ENCODE results near the gene RREB1.

The RREB1 gene

DNA sequence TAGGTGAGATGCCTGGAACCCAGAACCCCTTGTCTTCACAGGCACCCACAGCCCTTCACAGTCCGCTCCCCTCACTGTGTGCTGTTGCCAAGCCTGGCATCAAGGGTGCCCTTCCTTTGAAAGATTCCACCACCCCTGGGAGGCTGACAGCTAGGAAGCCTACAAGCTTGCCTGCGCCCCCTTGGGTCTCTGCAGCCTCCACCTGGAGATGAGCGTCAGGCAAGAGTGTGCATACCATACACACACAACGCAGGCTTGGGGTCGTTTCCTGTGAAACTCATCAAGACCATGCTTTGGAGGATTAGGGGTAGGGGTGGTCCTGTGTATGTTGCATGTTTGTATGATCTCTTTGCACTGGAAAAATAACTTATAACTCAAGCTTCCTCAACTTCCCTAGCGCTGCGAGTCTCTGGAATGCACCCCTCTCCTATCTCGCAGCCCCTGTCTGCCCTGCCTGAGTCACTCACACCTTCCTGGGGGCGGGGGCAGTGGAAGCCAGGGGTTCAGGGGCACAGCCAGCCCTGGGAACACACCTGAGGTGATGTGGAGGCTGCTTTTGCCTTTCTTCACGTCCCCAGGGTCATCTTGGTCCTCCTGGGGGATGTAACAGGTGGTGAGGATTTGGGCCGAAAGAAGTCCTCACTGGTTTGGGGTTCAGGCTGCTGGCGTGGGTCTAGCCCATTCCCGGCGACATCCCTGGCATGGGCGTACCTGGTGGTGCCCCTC, 138.1 kb downstream of the RREB1 start:
- no peak for DNase-seq (ENCODE audit: low spot score)

GRCh38 chr6:7246401-7247178, 138.8 kb downstream of the RREB1 start:
- DNase-seq (ENCODE audit: low spot score), result no peak

DNA sequence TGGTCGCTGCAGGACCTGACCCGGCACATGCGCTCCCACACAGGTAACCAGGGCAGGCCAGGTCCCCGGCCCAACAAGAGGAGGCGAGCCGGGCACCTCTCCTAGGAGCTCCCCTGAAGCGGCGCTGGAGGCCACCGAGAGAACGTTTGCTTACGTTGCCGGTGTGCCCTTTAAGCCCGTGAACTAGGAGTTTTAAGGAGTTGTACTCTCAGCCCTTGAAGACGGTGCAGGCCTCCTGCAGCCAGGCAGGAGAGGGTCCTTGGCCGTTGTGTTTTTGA, 139.4 kb downstream of the RREB1 start:
- no peak for DNase-seq (ENCODE audit: low spot score)

GRCh38 chr6:7247828-7248227, 140.1 kb downstream of the RREB1 start:
- DNase-seq (ENCODE audit: low spot score), result no peak

DNA sequence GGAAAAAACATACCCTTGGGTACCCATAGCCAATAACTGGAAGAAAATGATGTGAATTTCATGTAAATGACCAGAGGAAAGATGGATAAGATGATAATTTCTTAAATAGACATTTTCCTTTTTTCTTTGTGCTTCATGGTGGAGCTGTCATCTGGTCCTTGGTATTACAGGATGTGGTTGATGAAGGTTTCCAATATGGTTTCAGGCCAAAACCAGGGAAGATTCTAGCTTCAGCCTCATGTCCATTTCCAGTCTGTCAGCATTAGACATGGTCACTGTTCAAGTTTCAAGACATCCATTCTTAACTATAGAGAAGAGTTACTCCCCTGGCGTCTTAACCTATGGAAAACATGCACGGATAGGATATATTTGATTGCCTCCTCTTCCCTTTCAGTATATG, 141.6 kb downstream of the RREB1 start:
- peak; percentile 61 for DNase-seq (ENCODE audit: low spot score)

- peak; percentile 34 for DNase-seq (ENCODE audit: low spot score)
Measured at GRCh38 chr6:7249946-7250643, 142.3 kb downstream of the RREB1 start.

DNA sequence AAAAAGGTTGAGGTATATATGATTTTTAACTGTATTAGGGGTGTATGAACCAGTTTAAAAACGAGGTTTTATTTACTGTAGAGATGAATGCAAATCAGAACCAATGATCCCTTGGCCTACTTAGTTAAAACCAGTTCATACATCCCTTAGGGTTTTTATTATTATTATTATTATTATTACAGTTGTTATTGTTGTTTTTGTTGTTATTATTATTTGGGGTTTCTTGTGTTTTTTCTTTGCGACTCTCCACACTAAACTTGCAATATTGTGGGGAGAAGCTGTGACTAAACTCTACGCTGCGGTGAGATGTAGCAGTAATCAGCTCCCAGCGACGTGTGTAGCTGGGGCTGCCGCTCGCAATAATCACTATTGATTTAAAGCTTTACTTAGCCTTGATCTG, 143.1 kb downstream of the RREB1 start:
- no peak for DNase-seq (ENCODE audit: low spot score)

GRCh38 chr6:7251646-7252260, 144.0 kb downstream of the RREB1 start:
- no peak for DNase-seq (ENCODE audit: low spot score)

GRCh38 chr6:7252390-7252789, 144.6 kb downstream of the RREB1 start:
- no peak for DNase-seq (ENCODE audit: low spot score)

DNA sequence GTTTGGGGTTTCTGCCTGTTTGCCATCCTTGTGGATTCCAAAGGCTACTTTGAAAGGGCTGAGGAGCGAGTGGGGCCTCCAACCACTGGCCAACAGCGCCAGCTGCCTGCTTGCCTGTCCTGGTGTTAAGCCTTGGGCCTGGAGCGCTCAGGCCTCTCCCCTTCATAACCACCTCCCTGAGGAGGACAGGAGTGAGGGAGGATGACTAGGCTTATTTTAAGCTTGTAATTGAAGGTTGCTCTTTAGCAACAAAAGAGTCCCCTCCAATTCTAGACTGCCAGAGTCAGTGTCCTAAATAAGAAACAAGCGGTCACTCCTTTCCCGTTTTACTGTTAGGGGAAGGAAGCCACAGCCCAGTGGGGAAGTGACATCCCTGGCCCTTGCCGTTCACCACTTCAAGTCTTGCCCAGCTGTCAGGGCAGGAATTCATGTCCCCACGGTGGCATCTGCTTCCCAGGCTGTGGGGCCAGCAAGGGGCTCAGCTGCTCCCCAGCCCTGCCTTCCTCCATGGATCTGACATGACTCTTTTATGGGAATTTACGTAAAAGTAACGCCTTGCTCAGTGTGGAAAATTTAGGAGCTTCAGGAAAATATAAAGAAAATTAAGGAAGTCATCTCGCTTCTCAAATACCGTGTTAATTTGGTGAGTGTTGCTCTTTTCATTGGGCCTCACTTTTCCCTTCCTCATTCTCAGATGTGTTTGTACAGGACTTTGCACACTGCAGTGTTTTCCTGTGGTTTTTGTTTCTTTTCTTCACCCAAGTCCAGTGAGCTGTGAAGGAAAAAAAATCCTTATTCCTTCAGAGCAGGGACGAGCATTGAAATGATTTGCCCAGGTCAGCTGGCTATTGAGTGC, 147.4 kb downstream of the RREB1 start:
- no peak for DNase-seq (ENCODE audit: low spot score)

- no peak for DNase-seq (ENCODE audit: low spot score)
Measured at GRCh38 chr6:7255918-7256317, 148.2 kb downstream of the RREB1 start.

DNA sequence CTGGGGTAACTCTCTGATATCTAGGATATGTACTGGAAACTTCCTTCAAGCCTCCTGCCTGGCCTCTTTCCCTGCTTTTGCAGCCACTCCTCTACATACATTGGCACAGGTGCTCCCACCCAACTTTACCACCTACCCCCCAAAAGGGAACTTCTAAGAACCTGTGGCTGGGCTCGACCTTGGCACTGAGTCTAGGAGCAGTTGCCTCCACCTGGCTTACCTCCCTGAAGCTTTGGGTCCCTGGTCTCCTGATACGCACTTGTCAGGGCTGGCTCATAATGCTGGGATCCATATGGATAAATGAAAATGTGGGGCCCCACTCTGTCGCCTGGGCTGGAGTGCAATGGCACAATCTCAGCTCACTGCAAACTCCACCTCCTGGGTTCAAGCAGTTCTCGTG, 149.0 kb downstream of the RREB1 start:
- DNase-seq (ENCODE audit: low spot score), result no peak

GRCh38 chr6:7257521-7258230, 149.9 kb downstream of the RREB1 start:
- DNase-seq (ENCODE audit: low spot score), result no peak

- DNase-seq (ENCODE audit: low spot score), result no peak
Measured at GRCh38 chr6:7258231-7258763, 150.5 kb downstream of the RREB1 start.

DNA sequence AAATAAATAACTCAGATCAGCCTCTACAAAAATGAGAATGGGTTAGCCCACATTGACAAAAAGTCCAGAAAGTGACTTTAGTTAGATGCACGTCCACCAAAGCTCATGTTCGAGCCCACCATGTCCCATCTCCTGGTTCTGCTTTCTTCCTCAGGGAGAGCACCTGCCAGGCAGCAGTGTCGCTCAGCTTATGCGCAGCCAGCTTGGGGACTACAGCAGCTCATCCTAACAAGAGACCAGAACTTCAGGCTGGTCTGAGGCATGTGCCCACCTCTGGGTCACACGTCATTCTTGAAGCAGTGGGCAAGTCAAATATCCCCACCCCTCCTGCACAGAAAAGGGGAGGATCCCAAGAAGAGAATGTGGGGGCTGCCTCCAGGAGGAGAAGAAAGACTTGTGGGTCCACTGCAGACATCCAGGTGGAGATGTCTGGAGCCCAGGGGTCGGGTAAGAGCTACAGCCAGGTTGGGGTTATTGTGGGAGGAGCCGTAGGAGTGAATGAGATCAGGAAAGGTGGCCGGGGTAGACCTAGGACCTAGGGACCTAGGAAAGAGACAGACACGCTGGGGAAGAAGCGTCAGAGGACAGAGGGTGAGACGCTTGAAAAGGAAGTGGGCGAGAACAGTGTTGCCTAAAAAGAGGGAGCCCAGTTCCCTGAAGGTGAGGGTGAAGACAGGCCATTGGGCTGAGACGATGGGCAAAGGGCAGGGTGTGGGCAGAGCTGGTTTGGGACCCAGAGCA, 152.7 kb downstream of the RREB1 start:
- no peak for DNase-seq (ENCODE audit: low spot score)

DNA sequence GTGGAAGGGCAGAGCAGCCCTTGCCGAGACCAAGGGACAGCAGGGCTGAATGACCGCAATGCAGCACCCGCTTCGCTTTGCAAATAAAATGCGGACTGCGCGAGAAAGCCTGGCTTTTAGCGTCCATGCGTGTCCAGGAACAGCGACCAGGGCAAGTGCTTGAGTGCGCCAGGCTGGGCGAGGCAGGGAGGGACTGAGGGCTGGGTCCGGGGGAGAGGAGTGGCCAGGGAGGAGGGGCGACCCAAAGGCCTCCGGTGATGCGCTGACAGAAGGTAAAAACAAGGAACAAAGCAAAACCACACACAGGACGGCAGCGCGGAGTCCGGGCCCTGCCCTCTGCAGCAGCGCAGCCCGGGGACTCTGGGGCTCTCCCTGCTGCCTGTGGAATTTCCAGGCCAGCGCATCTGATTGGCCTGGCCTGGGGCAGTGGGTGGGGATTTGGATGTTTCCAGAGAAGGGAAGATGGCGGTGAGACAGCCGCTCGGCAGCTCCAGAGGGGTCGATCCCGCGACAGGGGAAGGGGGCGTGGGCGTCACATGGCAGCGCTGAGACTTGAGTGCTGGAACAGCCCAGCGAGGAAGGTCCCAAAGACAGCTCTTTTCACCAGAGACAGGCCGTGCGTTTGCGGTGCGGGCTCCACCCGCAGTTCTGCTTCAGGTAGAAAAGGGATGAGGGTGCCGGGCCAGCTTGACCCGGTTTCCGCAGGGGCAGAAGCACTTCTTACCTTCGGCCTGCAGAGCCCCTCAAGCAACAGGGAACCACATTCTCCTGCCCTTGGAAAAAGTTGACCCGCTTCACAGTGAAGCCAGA, 153.5 kb downstream of the RREB1 start:
- peak; percentile 99 for DNase-seq (ENCODE audit: low spot score)

- no peak for DNase-seq (ENCODE audit: low spot score)
Measured at GRCh38 chr6:7261852-7262461, 154.2 kb downstream of the RREB1 start.

DNA sequence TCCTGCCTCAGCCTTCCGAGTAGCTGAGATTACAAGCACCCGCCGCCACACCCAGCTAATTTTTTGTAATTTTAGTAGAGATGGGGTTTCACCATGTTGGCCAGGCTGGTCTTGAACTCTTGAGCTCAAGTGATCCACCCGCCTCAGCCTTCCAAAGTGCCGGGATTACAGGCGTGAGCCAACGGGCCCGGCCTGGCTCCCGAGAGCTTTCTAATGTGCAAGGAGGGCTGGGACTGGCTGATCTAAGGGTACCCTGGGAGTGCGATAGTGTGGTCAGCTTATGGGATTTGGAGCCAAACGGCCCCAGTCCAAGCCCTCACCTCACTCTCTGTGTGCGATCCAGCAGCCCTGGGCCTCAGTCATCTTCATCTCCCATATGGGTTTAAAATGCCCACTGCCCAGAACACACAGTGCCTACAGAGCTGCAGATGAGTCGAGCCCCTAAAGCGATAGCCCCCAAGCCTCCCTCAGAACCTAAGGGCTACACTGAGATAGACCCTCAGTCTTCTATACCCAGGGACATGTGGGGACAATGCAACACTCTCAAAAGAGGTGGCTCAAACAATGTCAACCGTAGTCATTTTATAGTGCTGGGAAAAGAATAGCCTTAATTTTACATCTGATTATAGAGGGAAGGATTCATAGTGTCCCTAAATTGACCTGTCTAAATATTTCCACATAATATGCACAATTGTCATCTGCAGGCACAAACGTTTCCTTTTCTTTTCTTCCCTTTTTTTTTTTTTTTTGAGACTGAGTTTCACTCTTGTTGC, 155.2 kb downstream of the RREB1 start:
- DNase-seq (ENCODE audit: low spot score), result no peak
